Fibroblast of the aortic adventitia (primary cell): ENCODE measurements around the gene FXR2. TPM values are rescaled to one million over a fixed set of nuclear protein-coding genes. Genes with fewer than 3 reads are reported as not detected.

Experiments used
- DNase-seq: peaks from one replicate; pipeline ENCODE4 v3.0.0-alpha.2; 2010; ENCODE audit warnings: low read depth
- H3K4me3 ChIP-seq: 2 replicates; pipeline ENCODE4 v1.5.1; 2011; ENCODE audit warnings: low read depth, mild to moderate bottlenecking, control low read depth, low read length, moderate library complexity
- CTCF ChIP-seq: IDR thresholded peaks from 2 replicates; pipeline ENCODE4 v1.5.1; 2011; ENCODE audit warnings: mild to moderate bottlenecking, low read length, control low read depth, inconsistent platforms; ENCODE audit not compliant: insufficient read depth
- total RNA-seq: library from RNA; depleted of rRNA; stranded (reverse); fragments of >200 nt; gene quantifications from 2 replicates; pipeline ENCODE4 v1.2.3, GENCODE V29; 2012; ENCODE audit warnings: low replicate concordance

The FXR2 gene
- total RNA-seq, 1 donor, result 33.1 TPM

GRCh38 chr17:7572338-7572587 lies 42.4 kb downstream of the FXR2 start:
- no peak for DNase-seq
- H3K4me3 ChIP-seq, result peak overlapping the region; percentile 67
- no peak for TF ChIP-seq CTCF

DNA sequence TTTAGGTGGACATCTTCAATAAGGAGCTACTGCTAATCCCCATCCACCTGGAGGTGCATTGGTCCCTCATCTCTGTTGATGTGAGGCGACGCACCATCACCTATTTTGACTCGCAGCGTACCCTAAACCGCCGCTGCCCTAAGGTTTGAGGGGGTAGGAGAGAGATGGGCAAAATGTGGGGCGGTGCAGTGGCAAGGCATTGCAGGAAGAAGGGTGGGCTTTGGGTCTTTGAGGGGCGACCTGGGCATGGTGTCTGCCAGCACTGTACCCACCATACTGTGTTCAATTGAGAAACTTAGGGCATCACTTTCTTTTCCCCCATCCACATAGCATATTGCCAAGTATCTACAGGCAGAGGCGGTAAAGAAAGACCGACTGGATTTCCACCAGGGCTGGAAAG lies 44.3 kb downstream of the FXR2 start:
- H3K4me3 ChIP-seq, result no peak overlapping the region
- DNase-seq, result no peak
- no peak for TF ChIP-seq CTCF

DNA sequence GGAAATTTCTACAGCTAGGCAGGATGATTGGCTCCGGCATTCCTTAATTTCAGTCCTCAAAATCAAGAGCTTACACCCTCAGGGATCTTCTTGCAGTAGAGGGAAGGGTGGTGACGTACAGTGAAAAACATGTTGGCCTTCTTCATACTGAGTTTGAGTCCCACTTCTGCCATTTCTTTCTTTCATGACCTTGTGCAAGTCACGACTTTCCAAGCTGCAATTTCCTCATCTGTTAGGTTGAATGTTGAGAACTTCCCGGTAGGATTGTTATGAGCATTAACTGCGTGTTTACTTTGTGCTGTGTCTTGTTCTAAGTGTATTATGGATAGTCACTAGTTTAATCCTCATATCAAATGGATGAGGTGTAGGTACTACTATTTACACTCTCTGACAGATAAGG lies 45.1 kb downstream of the FXR2 start:
- no peak for DNase-seq
- no peak overlapping the region for H3K4me3 ChIP-seq
- no peak for TF ChIP-seq CTCF

DNA sequence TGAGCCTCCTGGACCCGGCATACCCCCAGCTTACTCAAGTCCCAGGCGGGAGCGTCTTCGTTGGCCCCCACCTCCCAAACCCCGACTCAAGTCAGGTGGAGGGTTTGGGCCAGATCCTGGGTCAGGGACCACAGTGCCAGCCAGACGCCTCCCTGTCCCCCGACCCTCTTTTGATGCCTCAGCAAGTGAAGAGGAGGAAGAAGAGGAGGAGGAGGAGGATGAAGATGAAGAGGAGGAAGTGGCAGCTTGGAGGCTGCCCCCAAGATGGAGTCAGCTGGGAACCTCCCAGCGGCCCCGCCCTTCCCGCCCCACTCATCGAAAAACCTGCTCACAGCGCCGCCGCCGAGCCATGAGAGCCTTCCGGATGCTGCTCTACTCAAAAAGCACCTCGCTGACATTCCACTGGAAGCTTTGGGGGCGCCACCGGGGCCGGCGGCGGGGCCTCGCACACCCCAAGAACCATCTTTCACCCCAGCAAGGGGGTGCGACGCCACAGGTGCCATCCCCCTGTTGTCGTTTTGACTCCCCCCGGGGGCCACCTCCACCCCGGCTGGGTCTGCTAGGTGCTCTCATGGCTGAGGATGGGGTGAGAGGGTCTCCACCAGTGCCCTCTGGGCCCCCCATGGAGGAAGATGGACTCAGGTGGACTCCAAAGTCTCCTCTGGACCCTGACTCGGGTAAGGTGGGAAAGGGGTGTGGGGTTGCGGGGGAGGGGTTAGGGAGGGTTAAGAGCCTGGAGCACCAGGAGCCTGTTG lies 51.4 kb downstream of the FXR2 start:
- no peak for DNase-seq
- H3K4me3 ChIP-seq, result peak overlapping the region; percentile 85
- TF ChIP-seq CTCF, result no peak

DNA sequence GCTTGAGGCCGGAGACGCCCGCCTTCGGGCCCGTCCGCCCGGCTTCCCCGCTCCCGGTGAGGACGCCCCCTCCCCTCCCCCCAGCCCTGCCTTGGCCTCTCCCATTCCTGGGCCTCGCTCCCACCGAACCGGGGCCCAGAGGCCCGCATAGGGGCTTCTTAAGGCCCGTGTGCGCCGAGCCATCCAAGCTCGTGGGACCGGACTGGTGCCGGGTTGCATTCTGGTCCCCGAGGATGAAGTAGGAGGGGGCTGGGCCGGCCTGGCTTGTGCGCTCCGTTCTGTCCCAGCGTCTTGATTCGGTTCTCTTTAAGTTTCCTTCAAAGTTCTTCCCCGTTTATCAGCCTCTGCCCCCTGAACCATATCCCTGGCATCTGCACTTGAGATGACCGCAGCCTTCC lies 52.5 kb downstream of the FXR2 start:
- peak overlapping the region; percentile 85 for H3K4me3 ChIP-seq
- no peak for DNase-seq
- TF ChIP-seq CTCF, result no peak

DNA sequence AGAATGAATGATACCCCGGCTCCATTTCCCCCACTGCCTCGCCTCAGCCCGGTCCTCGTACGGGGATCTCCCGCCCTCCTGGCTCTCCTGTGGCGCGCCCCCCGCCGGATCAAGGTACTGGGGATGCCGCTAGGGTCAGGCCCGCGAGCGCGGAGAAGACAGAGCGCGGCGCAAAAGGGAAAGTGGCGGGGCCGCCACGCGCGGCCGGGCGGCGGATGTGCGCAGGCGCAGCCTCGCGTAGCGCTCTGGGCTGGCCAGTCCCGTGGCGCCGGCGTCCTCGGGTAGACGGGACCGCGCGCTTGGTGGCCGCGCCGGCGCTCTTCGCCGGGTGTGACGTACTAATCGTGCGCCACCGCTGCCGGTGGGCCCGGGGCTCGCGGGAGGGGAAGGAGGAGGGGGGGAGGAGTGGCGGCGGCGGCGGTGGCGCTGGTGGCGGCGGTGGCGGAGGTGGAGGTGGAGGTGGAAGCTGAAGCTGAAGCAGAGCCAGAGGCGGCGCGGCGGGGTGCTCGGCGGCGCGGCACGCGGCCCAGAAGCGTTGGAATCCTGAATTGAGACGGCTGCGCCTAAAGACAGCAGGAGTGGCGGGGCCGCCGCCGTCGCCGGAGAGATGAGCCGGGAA lies 53.0 kb downstream of the FXR2 start, which contains the start of gene SENP3:
Gene SENP3, plus strand, starts transcription at position 331 of the 619 bp plus-strand sequence. CDS start 1,158 bp downstream, outside the sequence.
- TF ChIP-seq CTCF, result no peak
- H3K4me3 ChIP-seq, result peak within 1 kb of the TSS; percentile 85
- DNase-seq, result peak; percentile 87

DNA sequence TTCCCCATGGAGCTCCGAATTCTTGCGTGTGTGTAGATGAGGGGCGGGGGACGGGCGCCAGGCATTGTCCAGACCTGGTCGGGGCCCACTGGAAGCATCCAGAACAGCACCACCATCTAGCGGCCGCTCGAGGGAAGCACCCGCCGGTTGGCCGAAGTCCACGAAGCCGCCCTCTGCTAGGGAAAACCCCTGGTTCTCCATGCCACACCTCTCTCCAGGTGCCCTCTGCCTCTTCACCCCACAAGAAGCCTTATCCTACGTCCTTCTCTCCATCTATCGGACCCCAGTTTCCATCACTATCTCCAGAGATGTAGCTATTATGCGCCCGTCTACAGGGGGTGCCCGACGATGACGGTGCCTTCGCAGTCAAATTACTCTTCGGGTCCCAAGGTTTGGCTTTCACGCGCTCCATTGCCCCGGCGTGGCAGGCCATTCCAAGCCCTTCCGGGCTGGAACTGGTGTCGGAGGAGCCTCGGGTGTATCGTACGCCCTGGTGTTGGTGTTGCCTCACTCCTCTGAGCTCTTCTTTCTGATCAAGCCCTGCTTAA lies 53.6 kb downstream of the FXR2 start:
- DNase-seq, result peak; percentile 80
- peak; percentile 85 for TF ChIP-seq CTCF
- H3K4me3 ChIP-seq, result peak overlapping the region; percentile 85
